Fibroblast of lung (primary cell): ENCODE measurements around the gene KCNN3. TPM values are rescaled to one million over a fixed set of nuclear protein-coding genes. Genes with fewer than 3 reads are reported as not detected.

Experiments
- DNase-seq, 2 donors: peaks; one replicate each; pipeline versions ENCODE4 v3.0.0 to v3.0.0-alpha.2; 2010; ENCODE audit warnings: low read depth in 2 of 2
- H2AFZ ChIP-seq: 2 replicates; pipeline ENCODE4 v1.5.1; 2012; ENCODE audit warnings: low read length, control low read depth, inconsistent platforms
- H3K27ac ChIP-seq: 2 replicates; pipeline ENCODE4 v1.5.1; 2011; ENCODE audit warnings: low read length, control low read depth; ENCODE audit not compliant: insufficient read depth
- H3K27me3 ChIP-seq: 2 replicates; pipeline ENCODE4 v1.5.1; 2011; ENCODE audit warnings: mild to moderate bottlenecking, low read length; ENCODE audit not compliant: control insufficient read depth, insufficient read depth
- H3K36me3 ChIP-seq: 2 replicates; pipeline ENCODE4 v1.5.1; 2011; ENCODE audit warnings: low read length; ENCODE audit not compliant: control insufficient read depth, insufficient read depth
- H3K4me1 ChIP-seq: 2 replicates; pipeline ENCODE4 v1.5.1; 2011; ENCODE audit warnings: low read length; ENCODE audit not compliant: control insufficient read depth, insufficient read depth; ENCODE audit errors: extremely low read depth
- H3K4me2 ChIP-seq: 2 replicates; pipeline ENCODE4 v1.5.1; 2011; ENCODE audit warnings: low read length, control low read depth; ENCODE audit not compliant: insufficient read depth; ENCODE audit errors: extremely low read depth
- H3K4me3 ChIP-seq, 4 experiments: fragments of 200-600 bp in 1 of 4; sonication (generic) in 1 of 4; replicated peaks in 1 of 4; 2 replicates each; pipeline ENCODE4 v1.5.1; 2011 to 2016; ENCODE audit warnings: low read length in 4 of 4, low read depth in 3 of 4, mild to moderate bottlenecking in 3 of 4, control low read depth in 2 of 4, inconsistent platforms in 1 of 4, mixed read lengths in 1 of 4; ENCODE audit not compliant: insufficient read depth in 1 of 4; ENCODE audit errors: control extremely low read depth in 1 of 4
- H3K79me2 ChIP-seq: 2 replicates; pipeline ENCODE4 v1.5.1; 2012; ENCODE audit warnings: mild to moderate bottlenecking, low read length, inconsistent platforms; ENCODE audit not compliant: control insufficient read depth, insufficient read depth
- H3K9ac ChIP-seq: 2 replicates; pipeline ENCODE4 v1.5.1; 2011; ENCODE audit warnings: mild to moderate bottlenecking, low read length, control low read depth; ENCODE audit not compliant: insufficient read depth
- H3K9me3 ChIP-seq: 2 replicates; pipeline ENCODE4 v1.5.1; 2012; ENCODE audit warnings: low read depth, low read length; ENCODE audit not compliant: control insufficient read depth, insufficient read depth
- H4K20me1 ChIP-seq: 2 replicates; pipeline ENCODE4 v1.5.1; 2011; ENCODE audit warnings: low read length; ENCODE audit not compliant: control insufficient read depth, insufficient read depth; ENCODE audit errors: extremely low read depth
- CTCF ChIP-seq, 2 donors: IDR thresholded peaks in 1 of 2; conservative IDR thresholded peaks in 1 of 2; 1 replicate in 1 of 2; 2 replicates in 1 of 2; pipeline ENCODE4 v1.5.1; 2011 to 2012; ENCODE audit warnings: low read length in 2 of 2, control low read depth in 1 of 2, inconsistent platforms in 1 of 2, low read depth in 1 of 2, mild to moderate bottlenecking in 1 of 2
- EZH2 ChIP-seq: IDR thresholded peaks from 2 replicates; pipeline ENCODE4 v1.5.1; 2012; ENCODE audit warnings: low read length, control low read depth, mild to moderate bottlenecking; ENCODE audit errors: missing control alignments
- polyA plus RNA-seq, 2 donors: library from polyadenylated mRNA; depleted of rRNA in 1 of 2; stranded (reverse) in 1 of 2; unstranded in 1 of 2; fragments of >200 nt; gene quantifications; 2 replicates each; pipeline ENCODE4 v1.2.1, GENCODE V29; 2011 to 2012; ENCODE audit warnings: missing spikeins in 1 of 2
- total RNA-seq: library from RNA; depleted of rRNA; stranded (reverse); fragments of >200 nt; gene quantifications from 2 replicates; pipeline ENCODE4 v1.2.1, GENCODE V29; 2014

KCNN3 gene
- total and polyA plus RNA-seq, 2 donors (not counting 1 experiment from before 2014, with no cell fraction given) = not detected

- Histone ChIP-seq H3K4me1 (no peaks in the 10 kb centered on the region), H3K9ac (no peak overlapping the region), H4K20me1 (no peaks in the 10 kb centered on the region), H2AFZ (no peak overlapping the region), H3K27me3 (peaks cover 24% of the 10 kb centered on the region), H3K4me2 (no peak overlapping the region), H3K79me2 (no peaks in the 10 kb centered on the region), H3K9me3 (no peaks in the 10 kb centered on the region), H3K36me3 (no peaks in the 10 kb centered on the region), H3K4me3 (no peak overlapping the region), H3K27ac (no peak overlapping the region)
- no peak for TF ChIP-seq EZH2
- no peak for TF ChIP-seq CTCF (conservative IDR thresholded peaks at IDR 0.05 in 1 of 2, IDR thresholded peaks at IDR 0.05 in 1 of 2; ENCODE audit: low read depth in 1 of 2, low read length in 2 of 2)
- DNase-seq = no peak
These were observed 11.9 kb upstream of the KCNN3 start for GRCh38 chr1:154881820-154882535.

GRCh38 chr1:154880671-154881070, 10.6 kb upstream of the KCNN3 start:
- no peaks in the 10 kb centered on the region for H3K79me2 ChIP-seq
- H3K27ac ChIP-seq = no peak overlapping the region
- peaks cover 21% of the 10 kb centered on the region for H3K27me3 ChIP-seq
- H3K9ac ChIP-seq = no peak overlapping the region
- TF ChIP-seq CTCF (conservative IDR thresholded peaks at IDR 0.05 in 1 of 2, IDR thresholded peaks at IDR 0.05 in 1 of 2; ENCODE audit: low read depth in 1 of 2, low read length in 2 of 2) = no peak
- no peak for TF ChIP-seq EZH2
- H3K36me3 ChIP-seq = no peaks in the 10 kb centered on the region
- H3K4me3 ChIP-seq = no peak overlapping the region
- DNase-seq = no peak
- no peaks in the 10 kb centered on the region for H3K4me1 ChIP-seq
- H3K4me2 ChIP-seq = no peak overlapping the region
- no peaks in the 10 kb centered on the region for H4K20me1 ChIP-seq
- H2AFZ ChIP-seq = no peak overlapping the region
- H3K9me3 ChIP-seq = no peaks in the 10 kb centered on the region

- no peaks in the 10 kb centered on the region for H3K36me3 ChIP-seq
- H3K79me2 ChIP-seq = no peaks in the 10 kb centered on the region
- H3K27me3 ChIP-seq = peaks cover 24% of the 10 kb centered on the region
- no peaks in the 10 kb centered on the region for H3K9me3 ChIP-seq
- H3K4me2 ChIP-seq = no peak overlapping the region
- no peak for DNase-seq
- H3K4me1 ChIP-seq = no peaks in the 10 kb centered on the region
- no peak overlapping the region for H3K27ac ChIP-seq
- H2AFZ ChIP-seq = no peak overlapping the region
- no peak for TF ChIP-seq CTCF (conservative IDR thresholded peaks at IDR 0.05 in 1 of 2, IDR thresholded peaks at IDR 0.05 in 1 of 2; ENCODE audit: low read depth in 1 of 2, low read length in 2 of 2)
- no peak for TF ChIP-seq EZH2
- H3K4me3 ChIP-seq = no peak overlapping the region
- H3K9ac ChIP-seq = no peak overlapping the region
- no peaks in the 10 kb centered on the region for H4K20me1 ChIP-seq
These were observed 8.9 kb upstream of the KCNN3 start for GRCh38 chr1:154879038-154879421.
